22Rv1 (cell line): Measurements from ENCODE around the gene PPP2R5C.

Experiments
- ZFX ChIP-seq: fragments of 450-650 bp; IDR thresholded peaks from 2 replicates; pipeline ENCODE4 v1.6.1; 2017; ENCODE audit warnings: antibody characterized with exemption, borderline replicate concordance
- TF ChIP-seq, protein P1 (sequence below): fragments of 450-650 bp; IDR thresholded peaks from 2 replicates; pipeline ENCODE4 v1.5.1; 2017; ENCODE audit warnings: mild to moderate bottlenecking

GRCh38 chr14:101870273-101870939, 108.9 kb downstream of the PPP2R5C start:
- TF ChIP-seq, protein P1, sequence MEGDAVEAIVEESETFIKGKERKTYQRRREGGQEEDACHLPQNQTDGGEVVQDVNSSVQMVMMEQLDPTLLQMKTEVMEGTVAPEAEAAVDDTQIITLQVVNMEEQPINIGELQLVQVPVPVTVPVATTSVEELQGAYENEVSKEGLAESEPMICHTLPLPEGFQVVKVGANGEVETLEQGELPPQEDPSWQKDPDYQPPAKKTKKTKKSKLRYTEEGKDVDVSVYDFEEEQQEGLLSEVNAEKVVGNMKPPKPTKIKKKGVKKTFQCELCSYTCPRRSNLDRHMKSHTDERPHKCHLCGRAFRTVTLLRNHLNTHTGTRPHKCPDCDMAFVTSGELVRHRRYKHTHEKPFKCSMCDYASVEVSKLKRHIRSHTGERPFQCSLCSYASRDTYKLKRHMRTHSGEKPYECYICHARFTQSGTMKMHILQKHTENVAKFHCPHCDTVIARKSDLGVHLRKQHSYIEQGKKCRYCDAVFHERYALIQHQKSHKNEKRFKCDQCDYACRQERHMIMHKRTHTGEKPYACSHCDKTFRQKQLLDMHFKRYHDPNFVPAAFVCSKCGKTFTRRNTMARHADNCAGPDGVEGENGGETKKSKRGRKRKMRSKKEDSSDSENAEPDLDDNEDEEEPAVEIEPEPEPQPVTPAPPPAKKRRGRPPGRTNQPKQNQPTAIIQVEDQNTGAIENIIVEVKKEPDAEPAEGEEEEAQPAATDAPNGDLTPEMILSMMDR, result no peak
- no peak for TF ChIP-seq ZFX
